Upper lobe of left lung (tissue), 4 donors: ENCODE measurements around the gene DDIAS.
"Not testable (repeated sequence)": the region's sequence is repeated elsewhere in the genome, so short reads cannot be mapped to it uniquely, and the experiment has no call there.

Experiments
- EP300 ChIP-seq, 4 donors: sonication (generic); formaldehyde crosslinking; IDR thresholded peaks; one replicate each; pipeline ENCODE4 v1.5.1; 2017; ENCODE audit warnings: antibody characterized with exemption in 4 of 4, control low read depth in 2 of 4
- POLR2AphosphoS5 ChIP-seq, 2 donors: sonication (generic); formaldehyde crosslinking; IDR thresholded peaks; one replicate each; pipeline ENCODE4 v1.5.1; 2017; ENCODE audit warnings: antibody characterized with exemption in 2 of 2
- TF ChIP-seq, protein P1 (sequence below), 6 experiments: fragments of 450-650 bp in 4 of 6; fragments of 200-600 bp in 2 of 6; sonication (generic) in 2 of 6; IDR thresholded peaks; one replicate each; pipeline ENCODE4 v1.5.1; 2016 to 2019; ENCODE audit warnings: antibody characterized with exemption in 6 of 6

DNA sequence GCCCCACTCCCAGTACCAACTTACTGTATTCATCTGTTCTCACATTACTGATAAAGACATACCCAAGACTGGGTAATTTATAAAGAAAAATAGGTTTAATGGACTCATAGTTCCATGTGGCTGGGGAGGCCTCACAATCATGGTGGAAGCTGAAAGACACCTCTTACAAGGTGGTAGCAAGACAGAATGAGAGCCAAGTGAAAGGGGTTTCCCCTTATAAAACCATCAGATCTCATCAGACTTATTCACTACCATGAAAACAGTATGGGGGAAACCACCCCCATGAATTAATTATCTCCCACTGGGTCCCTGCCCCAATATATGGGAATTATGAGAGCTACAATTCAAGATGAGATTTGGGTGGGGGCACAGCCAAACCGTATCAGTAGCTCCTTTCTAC lies 43.5 kb downstream of the DDIAS start:
- TF ChIP-seq, protein P1, sequence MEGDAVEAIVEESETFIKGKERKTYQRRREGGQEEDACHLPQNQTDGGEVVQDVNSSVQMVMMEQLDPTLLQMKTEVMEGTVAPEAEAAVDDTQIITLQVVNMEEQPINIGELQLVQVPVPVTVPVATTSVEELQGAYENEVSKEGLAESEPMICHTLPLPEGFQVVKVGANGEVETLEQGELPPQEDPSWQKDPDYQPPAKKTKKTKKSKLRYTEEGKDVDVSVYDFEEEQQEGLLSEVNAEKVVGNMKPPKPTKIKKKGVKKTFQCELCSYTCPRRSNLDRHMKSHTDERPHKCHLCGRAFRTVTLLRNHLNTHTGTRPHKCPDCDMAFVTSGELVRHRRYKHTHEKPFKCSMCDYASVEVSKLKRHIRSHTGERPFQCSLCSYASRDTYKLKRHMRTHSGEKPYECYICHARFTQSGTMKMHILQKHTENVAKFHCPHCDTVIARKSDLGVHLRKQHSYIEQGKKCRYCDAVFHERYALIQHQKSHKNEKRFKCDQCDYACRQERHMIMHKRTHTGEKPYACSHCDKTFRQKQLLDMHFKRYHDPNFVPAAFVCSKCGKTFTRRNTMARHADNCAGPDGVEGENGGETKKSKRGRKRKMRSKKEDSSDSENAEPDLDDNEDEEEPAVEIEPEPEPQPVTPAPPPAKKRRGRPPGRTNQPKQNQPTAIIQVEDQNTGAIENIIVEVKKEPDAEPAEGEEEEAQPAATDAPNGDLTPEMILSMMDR (IDR thresholded peaks at IDR 0.05) = not testable (repeated sequence)
- not testable (repeated sequence) for TF ChIP-seq POLR2AphosphoS5, EP300 (IDR thresholded peaks at IDR 0.05)
